ENCODE measurements around the gene DENND1C.

DNA sequence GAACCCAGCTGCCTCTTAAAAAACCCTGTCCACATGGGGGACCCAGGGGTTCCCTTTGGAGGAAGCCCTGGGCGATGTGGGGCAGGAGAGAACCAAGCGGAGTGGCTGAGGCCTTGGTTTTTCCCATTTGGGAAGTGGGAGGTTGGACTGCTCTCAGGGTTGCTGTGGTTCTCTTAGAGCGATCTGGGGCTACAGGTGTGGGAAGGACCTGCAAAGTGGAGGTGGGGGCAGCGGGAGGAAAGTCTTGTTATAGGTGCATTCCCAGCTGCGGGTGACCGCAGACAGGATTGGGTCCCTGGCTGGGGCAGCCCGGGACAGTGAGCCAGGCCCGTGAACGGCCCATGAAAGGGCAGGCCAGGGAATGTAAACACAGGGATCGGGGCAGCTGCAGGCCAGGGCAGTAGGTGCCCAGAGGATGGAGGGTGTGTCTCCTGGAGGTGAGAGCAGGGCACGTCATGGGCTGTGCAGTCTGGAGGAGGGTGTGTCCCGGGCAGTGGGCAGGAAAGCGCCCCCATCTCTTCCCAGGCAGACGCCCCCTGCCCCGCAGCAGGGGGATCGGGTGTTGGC is 22.8 kb downstream of the DENND1C start:
- TF ChIP-seq, protein P1, sequence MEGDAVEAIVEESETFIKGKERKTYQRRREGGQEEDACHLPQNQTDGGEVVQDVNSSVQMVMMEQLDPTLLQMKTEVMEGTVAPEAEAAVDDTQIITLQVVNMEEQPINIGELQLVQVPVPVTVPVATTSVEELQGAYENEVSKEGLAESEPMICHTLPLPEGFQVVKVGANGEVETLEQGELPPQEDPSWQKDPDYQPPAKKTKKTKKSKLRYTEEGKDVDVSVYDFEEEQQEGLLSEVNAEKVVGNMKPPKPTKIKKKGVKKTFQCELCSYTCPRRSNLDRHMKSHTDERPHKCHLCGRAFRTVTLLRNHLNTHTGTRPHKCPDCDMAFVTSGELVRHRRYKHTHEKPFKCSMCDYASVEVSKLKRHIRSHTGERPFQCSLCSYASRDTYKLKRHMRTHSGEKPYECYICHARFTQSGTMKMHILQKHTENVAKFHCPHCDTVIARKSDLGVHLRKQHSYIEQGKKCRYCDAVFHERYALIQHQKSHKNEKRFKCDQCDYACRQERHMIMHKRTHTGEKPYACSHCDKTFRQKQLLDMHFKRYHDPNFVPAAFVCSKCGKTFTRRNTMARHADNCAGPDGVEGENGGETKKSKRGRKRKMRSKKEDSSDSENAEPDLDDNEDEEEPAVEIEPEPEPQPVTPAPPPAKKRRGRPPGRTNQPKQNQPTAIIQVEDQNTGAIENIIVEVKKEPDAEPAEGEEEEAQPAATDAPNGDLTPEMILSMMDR (conservative IDR thresholded peaks at IDR 0.05; ENCODE audit: low read length), result no peak
- TF ChIP-seq EZH2phosphoT487 (IDR thresholded peaks at IDR 0.05; ENCODE audit: borderline replicate concordance), result no peak

Data from Loucy (cell line).